ENCODE measurements around the gene PPP2R1B.
"Not testable (repeated sequence)": the region's sequence is repeated elsewhere in the genome, so short reads cannot be mapped to it uniquely, and the experiment has no call there.

Gene PPP2R1B

GRCh38 chr11:111782109-111782741 is 16.0 kb upstream of the PPP2R1B start:
- no peak for DNase-seq

GRCh38 chr11:111779118-111779517 is 12.9 kb upstream of the PPP2R1B start:
- DNase-seq: no peak

GRCh38 chr11:111778047-111778558 is 11.9 kb upstream of the PPP2R1B start:
- no peak for DNase-seq

- DNase-seq: no peak
These were observed 11.2 kb upstream of the PPP2R1B start for GRCh38 chr11:111777094-111778046.

- no peak for DNase-seq
These were observed 10.4 kb upstream of the PPP2R1B start for GRCh38 chr11:111776398-111777093.

- no peak for DNase-seq
These were observed 8.9 kb upstream of the PPP2R1B start for GRCh38 chr11:111774955-111775710.

GRCh38 chr11:111772535-111772934 is 6.3 kb upstream of the PPP2R1B start:
- no peak for DNase-seq

GRCh38 chr11:111771205-111771604 is 5.0 kb upstream of the PPP2R1B start:
- DNase-seq: not testable (repeated sequence)

- no peak for DNase-seq
These were observed 4.5 kb upstream of the PPP2R1B start for GRCh38 chr11:111770581-111771134.

- no peak for DNase-seq
These were observed 599 bp upstream of the PPP2R1B start for GRCh38 chr11:111766834-111767142.

- no peak for DNase-seq
These were observed 737 bp downstream of the PPP2R1B start for GRCh38 chr11:111765320-111765983.

GRCh38 chr11:111764621-111765020 is 1.6 kb downstream of the PPP2R1B start:
- DNase-seq: no peak

- no peak for DNase-seq
These were observed 3.1 kb downstream of the PPP2R1B start for GRCh38 chr11:111762981-111763643.

GRCh38 chr11:111762526-111762925 is 3.7 kb downstream of the PPP2R1B start:
- DNase-seq: no peak

GRCh38 chr11:111761036-111761435 is 5.2 kb downstream of the PPP2R1B start:
- no peak for DNase-seq

GRCh38 chr11:111759778-111760407 is 6.3 kb downstream of the PPP2R1B start:
- DNase-seq: no peak

GRCh38 chr11:111759376-111759775 is 6.8 kb downstream of the PPP2R1B start:
- DNase-seq: no peak

- no peak for DNase-seq
These were observed 10.1 kb downstream of the PPP2R1B start for GRCh38 chr11:111756097-111756496.

GRCh38 chr11:111749646-111750045 is 16.5 kb downstream of the PPP2R1B start:
- DNase-seq: no peak

GRCh38 chr11:111748035-111748804 is 18.0 kb downstream of the PPP2R1B start:
- no peak for DNase-seq
